Rectal smooth muscle tissue (tissue), 1 donor: Measurements from ENCODE around the gene NAGS.

Source experiments
- H3K27ac ChIP-seq: one replicate; pipeline ENCODE4 v1.7.0; 2013; ENCODE audit warnings: low read depth, low read length, inconsistent platforms
- H3K27me3 ChIP-seq: one replicate; pipeline ENCODE4 v1.7.0; 2013; ENCODE audit warnings: low read length; ENCODE audit not compliant: control insufficient read depth, insufficient read depth
- H3K36me3 ChIP-seq: one replicate; pipeline ENCODE4 v1.7.0; 2013; ENCODE audit warnings: low read length; ENCODE audit not compliant: control insufficient read depth, insufficient read depth
- H3K4me1 ChIP-seq: one replicate; pipeline ENCODE4 v1.7.0; 2013; ENCODE audit warnings: low read length; ENCODE audit not compliant: control insufficient read depth, insufficient read depth
- H3K4me3 ChIP-seq: one replicate; pipeline ENCODE4 v1.7.0; 2013; ENCODE audit warnings: low read length
- H3K9ac ChIP-seq: one replicate; pipeline ENCODE4 v1.7.0; 2013; ENCODE audit warnings: low read length

NAGS gene

DNA sequence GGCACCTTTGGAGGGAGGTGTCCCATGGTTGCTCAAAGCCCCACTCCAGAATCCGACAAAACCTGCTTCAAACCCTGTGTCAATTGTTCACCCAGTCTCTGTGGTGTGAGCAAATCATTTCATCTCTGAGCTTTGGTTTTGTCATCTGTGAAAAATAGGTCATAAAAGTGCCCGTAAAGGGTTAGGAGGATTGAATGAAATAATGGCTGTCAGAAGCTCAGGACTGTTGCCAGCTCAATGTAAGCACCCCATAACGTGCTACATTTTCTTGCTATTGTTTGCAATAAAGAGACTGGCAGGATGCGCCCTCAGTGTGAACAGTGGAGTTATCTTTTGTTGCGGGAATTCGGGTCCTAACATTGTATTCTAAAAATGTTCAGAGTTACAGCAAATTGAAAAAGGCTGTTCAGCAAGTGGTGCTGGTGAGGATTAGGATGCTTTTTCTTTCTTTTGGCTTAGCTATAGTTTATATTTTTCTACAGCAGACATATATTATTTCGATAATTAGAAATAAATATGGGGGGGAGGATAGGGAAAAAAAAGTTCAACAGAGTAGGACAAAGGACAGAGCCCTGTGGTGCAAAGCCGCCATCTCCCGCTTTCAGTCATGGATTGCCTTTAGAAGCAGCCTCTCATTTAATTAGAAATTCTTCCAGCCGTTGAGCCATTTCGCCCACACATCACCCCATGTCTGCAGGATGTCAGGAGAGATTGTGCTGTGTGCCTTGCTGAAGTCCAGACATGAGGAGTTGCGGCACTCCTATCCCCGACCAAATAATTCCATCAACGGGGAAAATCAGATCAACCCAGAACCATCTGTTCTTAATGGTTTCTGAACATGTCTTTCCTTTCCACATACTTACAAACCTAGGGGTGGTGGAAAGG lies 29.8 kb upstream of the NAGS start:
- no peaks in the 10 kb centered on the region for H3K4me1 ChIP-seq

DNA sequence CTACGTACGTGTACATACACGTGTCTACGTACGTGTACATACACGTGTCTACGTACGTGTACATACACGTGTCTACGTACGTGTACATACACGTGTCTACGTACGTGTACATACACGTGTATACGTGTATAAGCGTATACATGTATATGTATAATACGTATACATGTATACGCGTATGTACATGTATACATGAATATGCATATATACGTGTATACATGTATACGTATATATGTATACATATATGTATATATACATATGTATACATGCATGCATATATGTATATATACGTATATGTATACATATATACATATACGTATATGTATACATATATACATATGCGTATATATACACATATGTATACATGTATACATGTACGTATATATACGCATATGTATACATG lies 28.5 kb upstream of the NAGS start:
- Histone ChIP-seq H3K9ac (no peak overlapping the region), H3K27me3 (peaks cover 3% of the 10 kb centered on the region), H3K27ac (no peak overlapping the region), H3K36me3 (no peaks in the 10 kb centered on the region), H3K4me1 (no peaks in the 10 kb centered on the region), H3K4me3 (no peak overlapping the region)

More for the DNA sequence above, 29.8 kb upstream of the NAGS start:
- Histone ChIP-seq H3K27ac (no peak overlapping the region), H3K9ac (no peak overlapping the region), H3K36me3 (no peaks in the 10 kb centered on the region), H3K4me3 (no peak overlapping the region), H3K27me3 (peaks cover 3% of the 10 kb centered on the region)

DNA sequence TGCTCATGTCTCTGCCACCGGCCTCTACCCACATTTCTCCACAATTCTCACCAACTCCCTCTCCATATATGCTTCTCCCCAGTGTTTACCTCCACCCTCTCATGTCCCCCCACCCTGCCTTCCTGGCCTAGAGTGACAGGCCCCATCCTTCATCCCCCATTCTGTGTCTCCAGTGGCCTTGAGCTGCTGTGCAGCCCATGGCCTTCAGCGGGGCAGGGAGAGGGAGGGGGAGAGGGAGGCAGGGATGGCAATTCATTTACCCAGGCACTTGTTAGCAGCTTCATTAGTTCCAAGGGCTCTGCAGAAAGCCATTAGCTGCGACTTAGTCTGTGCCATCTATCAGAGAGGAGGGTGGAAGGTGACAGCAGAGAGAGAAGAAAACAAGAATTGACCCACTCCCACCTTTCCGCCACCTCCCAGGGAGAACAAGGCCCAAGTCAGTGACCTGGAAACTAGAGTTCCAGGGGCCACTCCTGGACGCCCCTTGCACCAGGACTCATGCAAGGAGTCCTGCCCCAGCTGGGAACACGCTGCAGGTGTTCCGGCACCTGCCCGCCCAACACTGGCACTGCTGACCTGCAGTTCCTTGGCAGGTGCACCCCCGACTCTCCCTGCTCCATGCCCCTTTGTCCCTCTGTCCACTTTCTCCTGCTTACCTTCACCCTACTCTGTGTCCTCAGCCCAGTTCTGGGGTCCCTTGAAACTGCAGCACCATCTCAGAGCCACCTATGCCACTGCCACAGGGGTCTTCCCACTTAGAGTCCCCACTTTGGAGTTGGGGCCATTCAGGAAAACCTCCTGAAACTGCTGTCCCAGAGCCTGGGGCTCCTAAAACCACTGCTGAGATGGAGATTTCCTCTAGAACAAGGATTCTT lies 27.2 kb upstream of the NAGS start:
- Histone ChIP-seq H3K4me3 (no peak overlapping the region), H3K36me3 (no peaks in the 10 kb centered on the region), H3K27ac (no peak overlapping the region), H3K4me1 (no peaks in the 10 kb centered on the region), H3K9ac (no peak overlapping the region), H3K27me3 (peaks cover 6% of the 10 kb centered on the region)

DNA sequence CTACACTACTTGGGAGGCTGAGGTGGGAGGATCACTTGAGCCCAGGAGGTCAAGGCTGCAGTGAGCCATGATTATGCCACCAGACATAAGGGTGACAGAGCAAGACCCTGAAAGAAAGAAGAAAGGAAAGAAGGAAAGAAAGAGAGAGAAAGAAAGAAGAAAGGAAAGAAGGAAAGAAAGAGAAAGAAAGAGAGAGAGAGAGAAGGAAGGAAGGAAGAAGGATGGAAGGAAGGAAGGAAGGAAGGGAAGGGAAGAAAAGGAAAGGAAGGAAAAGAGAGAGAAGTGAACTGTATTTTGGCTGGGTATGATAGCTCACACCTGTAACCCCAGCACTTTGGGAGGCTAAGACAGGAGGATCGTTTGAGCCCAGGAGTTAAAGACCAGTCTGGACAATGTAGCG lies 26.3 kb upstream of the NAGS start:
- H3K9ac ChIP-seq = no peak overlapping the region
- H3K4me1 ChIP-seq = no peaks in the 10 kb centered on the region
- no peaks in the 10 kb centered on the region for H3K36me3 ChIP-seq
- no peak overlapping the region for H3K4me3 ChIP-seq
- peaks cover 9% of the 10 kb centered on the region for H3K27me3 ChIP-seq
- no peak overlapping the region for H3K27ac ChIP-seq

DNA sequence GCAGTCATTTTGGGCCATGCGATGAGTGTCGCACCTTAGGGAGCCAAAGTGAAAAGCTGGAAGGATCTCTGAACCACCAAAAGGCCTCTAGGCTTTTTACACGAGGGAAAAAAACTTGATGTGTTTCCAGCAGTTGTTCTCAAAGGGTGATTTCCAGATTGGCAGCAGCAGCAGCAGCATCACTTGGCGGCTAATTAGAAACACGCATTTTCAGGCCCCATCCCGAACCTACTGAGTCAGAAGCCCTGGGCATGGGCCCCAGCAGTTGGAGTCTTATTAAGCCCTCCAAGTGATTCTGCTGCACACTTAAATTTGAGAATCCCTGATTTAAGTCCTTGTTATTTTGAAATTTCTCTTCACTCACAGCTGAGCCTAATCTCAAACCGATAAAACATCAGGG lies 25.4 kb upstream of the NAGS start:
- Histone ChIP-seq H3K36me3 (no peaks in the 10 kb centered on the region), H3K9ac (no peak overlapping the region), H3K4me3 (no peak overlapping the region), H3K27me3 (peaks cover 18% of the 10 kb centered on the region), H3K4me1 (no peaks in the 10 kb centered on the region), H3K27ac (no peak overlapping the region)

DNA sequence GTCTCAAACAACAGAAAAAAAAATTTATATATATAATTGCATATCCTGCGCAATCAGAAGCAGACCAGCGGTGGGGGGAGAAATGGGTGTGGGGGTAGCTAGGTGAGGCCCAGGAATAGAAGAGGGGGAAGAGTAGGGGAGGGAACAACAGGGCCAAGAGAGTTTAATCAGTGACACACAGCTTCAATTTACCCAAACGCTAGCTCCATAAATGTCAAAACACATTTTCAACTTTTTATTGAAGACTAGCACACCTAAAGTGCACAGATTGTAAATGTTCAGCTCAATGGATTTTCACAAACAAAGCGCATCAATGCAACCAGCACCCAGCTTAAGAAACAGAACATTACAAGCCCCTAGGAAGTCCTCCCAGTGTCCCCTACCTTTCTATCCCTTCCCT lies 24.8 kb upstream of the NAGS start:
- H3K9ac ChIP-seq = no peak overlapping the region
- no peaks in the 10 kb centered on the region for H3K36me3 ChIP-seq
- H3K27ac ChIP-seq = no peak overlapping the region
- no peak overlapping the region for H3K4me3 ChIP-seq
- peaks cover 24% of the 10 kb centered on the region for H3K27me3 ChIP-seq
- no peaks in the 10 kb centered on the region for H3K4me1 ChIP-seq

DNA sequence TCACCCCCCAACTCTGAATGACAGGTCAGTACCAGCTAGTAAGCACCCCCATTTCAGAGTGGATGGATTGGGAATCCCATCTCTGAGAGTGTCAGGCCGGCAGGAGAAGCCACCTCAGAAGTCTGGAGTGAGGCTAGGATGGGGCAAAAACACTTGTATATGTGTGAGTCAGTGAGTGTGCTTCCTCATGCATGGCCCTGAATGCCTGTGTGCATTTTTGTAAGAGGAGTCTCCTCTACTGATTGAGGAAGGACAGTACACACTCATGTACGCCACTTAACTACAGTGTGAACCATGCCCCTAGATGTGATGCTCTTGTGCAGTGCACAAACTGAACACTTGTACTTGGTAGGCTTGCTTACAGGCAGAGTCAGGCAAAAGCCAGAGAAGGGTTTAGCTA lies 22.3 kb upstream of the NAGS start:
- no peak overlapping the region for H3K4me3 ChIP-seq
- H3K9ac ChIP-seq = no peak overlapping the region
- peaks cover 24% of the 10 kb centered on the region for H3K27me3 ChIP-seq
- no peak overlapping the region for H3K27ac ChIP-seq
- H3K4me1 ChIP-seq = no peaks in the 10 kb centered on the region
- no peaks in the 10 kb centered on the region for H3K36me3 ChIP-seq

DNA sequence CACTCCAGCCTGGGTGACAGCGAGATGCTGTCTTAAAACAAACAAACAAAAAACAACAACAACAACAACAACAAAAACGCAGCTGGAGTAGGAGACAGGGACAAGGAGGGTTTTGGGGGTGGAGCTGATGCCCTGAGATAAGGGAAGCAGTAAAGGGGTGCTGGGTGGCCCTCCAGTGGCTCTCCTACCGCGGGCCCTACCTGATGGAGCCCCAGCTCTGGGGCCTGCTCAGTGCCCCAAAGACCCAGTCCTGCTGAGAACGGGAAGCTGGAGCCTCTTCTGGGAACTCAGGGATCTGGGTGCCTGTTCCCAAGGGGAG lies 21.3 kb upstream of the NAGS start:
- Histone ChIP-seq H3K9ac (no peak overlapping the region), H3K27me3 (peaks cover 28% of the 10 kb centered on the region), H3K27ac (no peak overlapping the region)

DNA sequence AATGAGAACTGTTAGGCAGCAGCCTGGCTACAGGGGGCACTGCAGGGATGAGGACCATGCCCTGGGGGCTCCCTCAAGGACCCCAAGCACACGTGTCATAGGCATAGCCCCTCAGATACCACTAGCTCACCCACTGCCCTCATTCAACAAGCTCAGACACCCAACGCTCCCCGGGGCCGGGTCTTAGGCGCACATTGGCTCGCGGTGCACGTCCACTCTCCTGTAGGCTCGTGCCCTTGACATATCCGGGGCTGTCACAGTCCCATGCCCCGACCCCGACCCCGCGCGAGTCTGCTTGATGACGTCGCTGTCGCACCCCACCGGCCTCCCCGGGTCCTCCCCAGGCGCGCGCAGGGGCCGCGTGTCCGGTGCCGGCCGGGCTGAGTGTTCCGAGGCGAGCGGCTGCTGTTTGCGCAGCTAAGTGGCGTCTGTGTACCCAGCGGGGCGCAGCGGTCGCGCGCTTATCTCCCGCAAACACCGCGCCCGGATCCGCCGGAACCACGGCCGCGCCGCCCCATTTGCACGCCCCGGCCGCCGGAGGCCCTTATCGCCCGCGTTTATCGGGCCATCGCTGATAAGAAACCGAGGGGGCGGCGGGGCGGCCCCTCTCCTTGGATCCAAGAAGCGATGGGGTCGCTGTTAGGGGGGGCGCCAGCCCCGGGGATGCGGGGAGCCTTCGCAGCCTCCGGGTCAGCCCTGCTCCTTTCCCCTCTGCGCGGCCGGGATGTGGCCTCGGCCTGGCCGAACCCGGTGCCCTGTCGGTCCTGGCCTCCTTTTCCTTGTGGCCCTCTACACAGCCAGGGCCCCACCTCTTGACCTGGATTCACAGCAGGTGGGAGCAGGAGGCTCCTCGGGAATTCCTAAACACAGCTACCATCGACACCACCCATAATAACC lies 20.7 kb upstream of the NAGS start:
- Histone ChIP-seq H3K4me3 (peak overlapping the region; percentile 44), H3K27me3 (peaks cover 27% of the 10 kb centered on the region), H3K36me3 (no peaks in the 10 kb centered on the region), H3K9ac (no peak overlapping the region), H3K27ac (no peak overlapping the region), H3K4me1 (no peaks in the 10 kb centered on the region)

More for the DNA sequence above, 21.3 kb upstream of the NAGS start:
- H3K4me1 ChIP-seq = no peaks in the 10 kb centered on the region
- H3K4me3 ChIP-seq = no peak overlapping the region
- H3K36me3 ChIP-seq = no peaks in the 10 kb centered on the region

DNA sequence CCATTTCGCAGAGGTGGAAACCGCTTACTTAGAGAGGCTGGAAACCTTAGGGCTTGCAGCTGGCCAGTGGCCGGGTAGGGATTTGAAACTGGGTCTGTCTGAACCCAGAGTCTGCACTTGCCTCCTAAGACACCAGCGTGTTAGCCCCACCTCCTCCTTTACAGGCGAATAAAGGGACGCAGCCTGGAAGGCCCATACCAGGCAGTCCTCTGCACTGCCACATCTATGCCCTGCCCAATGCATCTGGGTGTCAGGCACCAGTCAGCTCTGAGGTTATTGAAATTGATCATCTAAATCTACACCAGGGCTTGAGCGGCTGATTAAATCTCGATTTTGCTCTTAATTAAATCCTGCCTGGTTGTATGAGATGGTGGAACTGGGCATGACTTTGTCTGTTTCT lies 19.9 kb upstream of the NAGS start:
- Histone ChIP-seq H3K36me3 (no peaks in the 10 kb centered on the region), H3K27ac (no peak overlapping the region), H3K4me3 (no peak overlapping the region), H3K4me1 (no peaks in the 10 kb centered on the region), H3K9ac (no peak overlapping the region), H3K27me3 (peaks cover 25% of the 10 kb centered on the region)

DNA sequence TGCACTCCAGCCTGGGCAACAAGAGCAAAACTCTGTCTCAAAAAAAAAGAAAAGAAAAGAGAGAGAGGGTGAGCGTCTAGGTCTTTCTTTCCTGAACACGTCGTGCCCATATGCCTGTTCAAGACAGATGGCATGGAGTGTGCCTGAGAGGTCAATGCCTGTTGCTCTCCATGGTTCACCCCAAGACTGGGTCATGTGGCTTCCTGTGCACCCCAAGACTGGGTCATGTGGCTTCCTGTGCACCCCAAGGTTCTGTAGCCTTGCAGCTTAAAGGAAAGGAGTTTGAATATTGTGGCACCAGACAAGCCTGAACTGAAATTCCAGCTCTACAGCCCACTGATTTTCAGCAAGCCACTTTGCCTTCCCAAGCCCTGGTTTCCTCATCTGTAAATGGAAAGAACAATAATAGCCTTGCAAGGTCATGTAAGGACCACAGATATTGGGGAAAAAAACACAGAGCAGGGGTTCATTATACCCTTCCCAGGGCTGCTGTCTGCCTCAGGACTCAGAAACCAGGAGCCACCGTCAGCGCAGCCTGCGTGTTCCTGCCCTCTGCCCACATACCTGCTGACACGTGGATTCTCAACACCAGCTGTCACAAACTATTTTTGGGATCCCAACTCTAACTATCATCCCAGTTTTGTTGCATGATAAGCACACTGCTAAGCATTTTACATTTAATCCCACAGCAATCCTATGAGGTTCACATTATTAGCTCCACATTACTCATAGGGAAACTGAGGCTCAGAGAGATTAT lies 18.0 kb upstream of the NAGS start:
- no peak overlapping the region for H3K9ac ChIP-seq
- H3K27me3 ChIP-seq = peaks cover 25% of the 10 kb centered on the region
- no peaks in the 10 kb centered on the region for H3K36me3 ChIP-seq
- no peaks in the 10 kb centered on the region for H3K4me1 ChIP-seq
- H3K4me3 ChIP-seq = no peak overlapping the region
- no peak overlapping the region for H3K27ac ChIP-seq
